ENCODE data around the gene ECSIT.
"Not testable (repeated sequence)": the region's sequence is repeated elsewhere in the genome, so short reads cannot be mapped to it uniquely, and the experiment has no call there.

- not testable (repeated sequence) for TF ChIP-seq TAF1 (IDR thresholded peaks at IDR 0.05; ENCODE audit: low read depth); CTCF (IDR thresholded peaks at IDR 0.05; ENCODE audit: poor library complexity, severe bottlenecking); EP300 (conservative IDR thresholded peaks at IDR 0.05; ENCODE audit: poor library complexity, severe bottlenecking); POLR2AphosphoS5 (IDR thresholded peaks at IDR 0.05); SMC3 (conservative IDR thresholded peaks at IDR 0.05; ENCODE audit: poor library complexity)
Measured at GRCh38 chr19:11475343-11475742, 53.6 kb downstream of the ECSIT start.

Data from neural cell (in vitro differentiated cells).